ENCODE data around the gene ZIC4. TPM values are rescaled to one million over a fixed set of nuclear protein-coding genes. Genes with fewer than 3 reads are reported as not detected.

The ZIC4 gene
- total and polyA plus RNA-seq, 4 donors = 0.06 TPM; not detected in 3

DNA sequence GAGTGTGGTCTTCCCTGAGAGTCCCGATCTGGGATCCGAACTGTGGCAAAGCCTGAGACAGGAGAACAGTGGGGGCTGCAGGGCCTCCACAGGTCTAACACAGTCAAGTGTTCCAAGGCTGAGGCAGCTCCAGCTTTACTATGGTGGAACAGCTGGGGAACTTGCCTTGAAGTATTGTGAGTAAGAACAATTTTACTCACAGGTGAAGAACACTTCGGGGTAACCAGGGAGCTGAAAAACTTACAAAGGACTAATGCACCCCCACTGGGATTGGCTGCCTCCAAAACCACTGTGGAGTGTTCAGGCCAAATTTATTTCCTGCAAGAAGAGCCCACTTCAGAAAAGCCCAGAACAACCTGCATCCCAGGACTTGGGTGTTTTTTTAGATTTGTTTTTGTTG is 25.4 kb downstream of the ZIC4 start:
- peaks cover 0 to 3% (median 0%) of the 10 kb centered on the region in 4 donors for H3K9me3 ChIP-seq (ENCODE audit: control insufficient read depth in 4 of 4, low read length in 3 of 4)
- no peaks in the 10 kb centered on the region for H3K36me3 ChIP-seq (ENCODE audit: control insufficient read depth in 4 of 4, insufficient read depth in 3 of 4, low read depth in 1 of 4, low read length in 3 of 4)
- no peak for DNase-seq (ENCODE audit: low spot score)
- no peaks in the 10 kb centered on the region for H3K4me1 ChIP-seq (ENCODE audit: control insufficient read depth in 4 of 4, insufficient read depth in 4 of 4, low read length in 3 of 4)
- WGBS = 12% methylated on average over 3 of the region's 3 CpGs
- peaks cover 9 to 42% (median 22%) of the 10 kb centered on the region in 4 donors for H3K27me3 ChIP-seq (ENCODE audit: control insufficient read depth in 4 of 4, insufficient read depth in 4 of 4, low read length in 3 of 4)
- no peak overlapping the region for H3K9ac ChIP-seq (ENCODE audit: low read depth in 1 of 2, low read length in 2 of 2)
- no peak overlapping the region for H3K27ac ChIP-seq (ENCODE audit: low read depth in 1 of 2, low read length in 2 of 2)
- TF ChIP-seq RXRA (IDR thresholded peaks at IDR 0.05) (no peak), JUND (IDR thresholded peaks at IDR 0.05) (no peak), HNF4G (IDR thresholded peaks at IDR 0.05) (no peak), SP1 (IDR thresholded peaks at IDR 0.05) (no peak), ATF3 (IDR thresholded peaks at IDR 0.05) (no peak), HNF4A (conservative IDR thresholded peaks at IDR 0.05) (no peak), FOXA1 (IDR thresholded peaks at IDR 0.05) (no peak), RAD21 (IDR thresholded peaks at IDR 0.05) (no peak), TAF1 (conservative IDR thresholded peaks at IDR 0.05) (no peak), MAX (IDR thresholded peaks at IDR 0.05) (no peak), YY1 (IDR thresholded peaks at IDR 0.05) (no peak), ZBTB33 (IDR thresholded peaks at IDR 0.05) (no peak), REST (IDR thresholded peaks at IDR 0.05) (no peak), NR2F2 (IDR thresholded peaks at IDR 0.05) (no peak), EGR1 (IDR thresholded peaks at IDR 0.05; ENCODE audit: low read depth in 2 of 2) (no peak)
- TF ChIP-seq, protein P1, sequence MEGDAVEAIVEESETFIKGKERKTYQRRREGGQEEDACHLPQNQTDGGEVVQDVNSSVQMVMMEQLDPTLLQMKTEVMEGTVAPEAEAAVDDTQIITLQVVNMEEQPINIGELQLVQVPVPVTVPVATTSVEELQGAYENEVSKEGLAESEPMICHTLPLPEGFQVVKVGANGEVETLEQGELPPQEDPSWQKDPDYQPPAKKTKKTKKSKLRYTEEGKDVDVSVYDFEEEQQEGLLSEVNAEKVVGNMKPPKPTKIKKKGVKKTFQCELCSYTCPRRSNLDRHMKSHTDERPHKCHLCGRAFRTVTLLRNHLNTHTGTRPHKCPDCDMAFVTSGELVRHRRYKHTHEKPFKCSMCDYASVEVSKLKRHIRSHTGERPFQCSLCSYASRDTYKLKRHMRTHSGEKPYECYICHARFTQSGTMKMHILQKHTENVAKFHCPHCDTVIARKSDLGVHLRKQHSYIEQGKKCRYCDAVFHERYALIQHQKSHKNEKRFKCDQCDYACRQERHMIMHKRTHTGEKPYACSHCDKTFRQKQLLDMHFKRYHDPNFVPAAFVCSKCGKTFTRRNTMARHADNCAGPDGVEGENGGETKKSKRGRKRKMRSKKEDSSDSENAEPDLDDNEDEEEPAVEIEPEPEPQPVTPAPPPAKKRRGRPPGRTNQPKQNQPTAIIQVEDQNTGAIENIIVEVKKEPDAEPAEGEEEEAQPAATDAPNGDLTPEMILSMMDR (IDR thresholded peaks at IDR 0.05; ENCODE audit: low read depth, low read length, missing input control) = no peak
- no peak overlapping the region for H3K4me3 ChIP-seq (ENCODE audit: low read depth in 1 of 3, low read length in 3 of 3)

GRCh38 chr3:147380387-147380951 is 25.9 kb downstream of the ZIC4 start:
- Histone ChIP-seq H3K36me3 (ENCODE audit: control insufficient read depth in 4 of 4, insufficient read depth in 3 of 4, low read depth in 1 of 4, low read length in 3 of 4) (no peaks in the 10 kb centered on the region), H3K27me3 (ENCODE audit: control insufficient read depth in 4 of 4, insufficient read depth in 4 of 4, low read length in 3 of 4) (peaks cover 5 to 42% (median 23%) of the 10 kb centered on the region in 4 donors), H3K27ac (ENCODE audit: low read depth in 1 of 2, low read length in 2 of 2) (no peak overlapping the region), H3K9ac (ENCODE audit: low read depth in 1 of 2, low read length in 2 of 2) (no peak overlapping the region), H3K9me3 (ENCODE audit: control insufficient read depth in 4 of 4, low read length in 3 of 4) (peaks cover 0 to 3% (median 0%) of the 10 kb centered on the region in 4 donors), H3K4me1 (ENCODE audit: control insufficient read depth in 4 of 4, insufficient read depth in 4 of 4, low read length in 3 of 4) (no peaks in the 10 kb centered on the region), H3K4me3 (ENCODE audit: low read depth in 1 of 3, low read length in 3 of 3) (no peak overlapping the region)
- DNase-seq (ENCODE audit: low spot score) = no peak
- no peak for TF ChIP-seq SP1 (IDR thresholded peaks at IDR 0.05)
- TF ChIP-seq TAF1 (conservative IDR thresholded peaks at IDR 0.05) = no peak
- no peak for TF ChIP-seq NR2F2 (IDR thresholded peaks at IDR 0.05)
- no peak for TF ChIP-seq FOXA2 (IDR thresholded peaks at IDR 0.05)
- TF ChIP-seq RAD21 (IDR thresholded peaks at IDR 0.05) = no peak
- no peak for TF ChIP-seq MAX (IDR thresholded peaks at IDR 0.05)
- no peak for TF ChIP-seq ZBTB33 (IDR thresholded peaks at IDR 0.05)
- no peak for TF ChIP-seq ATF3 (IDR thresholded peaks at IDR 0.05)
- TF ChIP-seq EGR1 (IDR thresholded peaks at IDR 0.05; ENCODE audit: low read depth in 2 of 2) = no peak
- 8% methylated on average over 26 of the region's 26 CpGs for WGBS
